ENCODE results near the gene PPME1. TPM values are rescaled to one million over a fixed set of nuclear protein-coding genes. Genes with fewer than 3 reads are reported as not detected.

Gene PPME1
- total RNA-seq, 1 donor from 2014 or later, result 38.7 TPM

DNA sequence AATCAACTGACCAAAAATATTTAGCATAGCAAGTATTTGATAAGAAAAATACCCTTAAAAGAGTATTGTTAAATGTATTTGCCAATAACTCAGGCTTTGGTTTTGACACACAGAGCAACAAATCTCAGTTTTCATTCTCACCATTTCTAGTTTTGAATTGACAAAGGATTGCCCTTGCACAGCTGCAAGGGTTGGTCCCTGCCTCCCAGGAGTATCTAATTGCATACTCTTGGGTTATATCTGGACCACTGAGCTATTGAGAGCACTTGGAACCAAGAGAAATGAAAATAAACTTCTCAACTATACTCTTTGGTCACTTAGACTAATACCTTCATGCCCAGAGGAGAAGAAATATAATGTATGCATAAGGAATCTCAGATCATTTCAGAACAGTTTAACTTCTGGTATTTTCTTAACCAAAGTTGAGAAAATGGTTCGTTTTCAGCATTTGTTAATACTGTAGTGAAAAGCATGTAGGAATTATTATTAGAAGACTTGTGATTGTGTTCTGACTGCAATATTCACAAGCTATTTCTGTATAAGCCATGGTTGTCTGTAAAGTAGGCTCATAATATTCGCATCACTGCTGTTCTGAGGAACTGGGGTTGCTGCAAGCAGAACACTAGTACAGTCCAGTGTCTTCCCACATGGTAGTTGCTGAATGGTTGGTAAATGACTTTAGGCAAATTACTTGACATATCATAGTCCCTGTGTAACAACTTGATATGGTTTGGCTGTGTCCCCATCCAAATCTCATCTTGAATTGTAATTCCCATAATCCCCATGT, 8.2 kb upstream of the PPME1 start:
- no peak for ATAC-seq

- ATAC-seq, result no peak
These were observed 2.3 kb upstream of the PPME1 start for GRCh38 chr11:74168838-74169237.

- no peak for ATAC-seq
These were observed 1.2 kb upstream of the PPME1 start for GRCh38 chr11:74169738-74170458.

GRCh38 chr11:74171630-74171968, 510 bp downstream of the PPME1 start:
- ATAC-seq, result no peak

DNA sequence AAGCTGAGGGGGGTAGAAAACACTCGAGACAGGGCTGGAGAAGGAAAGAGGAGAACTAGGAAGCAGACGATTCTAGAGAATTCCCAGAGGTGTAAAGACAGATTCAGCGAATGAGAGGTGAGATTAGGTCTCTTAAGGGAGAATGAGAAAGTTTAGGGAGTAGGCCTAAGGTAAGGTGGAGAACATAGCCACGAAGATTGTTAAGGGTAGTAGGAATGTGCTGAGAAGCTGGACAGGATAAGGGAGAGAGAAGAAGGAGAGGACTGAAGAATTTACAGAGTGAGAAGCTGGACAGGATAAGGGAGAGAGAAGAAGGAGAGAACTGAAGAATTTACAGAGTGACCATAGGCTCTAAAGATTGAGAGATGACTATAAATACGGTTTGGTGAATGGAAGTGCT, 908 bp downstream of the PPME1 start:
- ATAC-seq, result no peak

GRCh38 chr11:74175920-74176319, 4.8 kb downstream of the PPME1 start:
- no peak for ATAC-seq

- no peak for ATAC-seq
These were observed 8.4 kb downstream of the PPME1 start for GRCh38 chr11:74179234-74180052.

- ATAC-seq, result no peak
These were observed 11.5 kb downstream of the PPME1 start for GRCh38 chr11:74182635-74183034.

GRCh38 chr11:74185285-74185684, 14.2 kb downstream of the PPME1 start:
- no peak for ATAC-seq

DNA sequence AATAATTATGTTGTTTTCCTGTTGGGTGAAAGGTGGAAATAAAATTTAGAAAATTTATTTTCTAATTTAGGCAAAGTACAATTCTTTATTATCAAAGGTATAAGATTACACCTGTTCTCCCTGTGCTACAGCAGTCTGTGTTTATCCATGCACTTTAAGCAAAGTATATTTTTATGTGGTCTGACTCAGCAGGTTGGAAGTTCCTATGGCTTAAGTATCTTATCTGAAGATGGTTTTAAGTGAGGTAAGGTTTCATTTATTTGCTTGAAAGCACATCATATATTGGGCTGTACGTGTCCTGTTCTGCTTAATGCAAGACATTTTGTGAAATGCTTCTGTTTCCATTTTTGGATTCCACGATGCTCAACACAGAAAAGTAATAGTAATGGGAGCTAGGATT, 14.6 kb downstream of the PPME1 start:
- ATAC-seq, result no peak

- ATAC-seq, result no peak
These were observed 24.7 kb downstream of the PPME1 start for GRCh38 chr11:74195828-74196227.

DNA sequence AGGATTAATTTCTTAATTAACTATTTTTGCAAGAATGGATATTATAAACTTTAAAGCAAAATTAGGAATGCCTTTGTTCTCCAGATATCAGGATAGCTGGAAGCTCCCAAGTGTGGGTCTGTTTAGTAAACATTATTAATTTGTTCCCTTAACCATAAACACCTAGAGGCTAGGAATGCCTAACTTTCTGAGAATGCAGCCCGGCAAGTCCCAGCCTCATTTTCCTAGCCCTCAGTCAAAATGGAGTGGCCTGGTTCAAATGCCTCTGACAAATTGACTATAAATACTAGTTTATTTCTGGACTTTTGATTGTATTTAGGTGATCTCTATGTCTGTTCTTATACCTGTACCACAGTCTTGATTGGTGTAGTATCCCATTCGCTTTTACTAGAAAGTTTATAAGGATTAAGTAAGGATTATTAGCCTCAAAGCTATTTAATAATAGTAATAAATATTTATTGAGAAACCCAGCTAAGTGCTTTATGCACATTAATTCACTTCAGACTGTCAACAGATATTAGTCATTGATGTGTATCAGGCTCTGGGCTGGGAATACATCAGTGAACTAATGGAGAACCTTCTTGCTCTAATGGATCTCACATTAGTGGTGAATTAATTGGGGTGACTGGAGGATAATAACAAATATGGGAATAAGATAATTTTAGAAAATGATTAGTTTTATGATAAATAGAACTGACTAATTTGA, 25.8 kb downstream of the PPME1 start:
- ATAC-seq, result no peak

DNA sequence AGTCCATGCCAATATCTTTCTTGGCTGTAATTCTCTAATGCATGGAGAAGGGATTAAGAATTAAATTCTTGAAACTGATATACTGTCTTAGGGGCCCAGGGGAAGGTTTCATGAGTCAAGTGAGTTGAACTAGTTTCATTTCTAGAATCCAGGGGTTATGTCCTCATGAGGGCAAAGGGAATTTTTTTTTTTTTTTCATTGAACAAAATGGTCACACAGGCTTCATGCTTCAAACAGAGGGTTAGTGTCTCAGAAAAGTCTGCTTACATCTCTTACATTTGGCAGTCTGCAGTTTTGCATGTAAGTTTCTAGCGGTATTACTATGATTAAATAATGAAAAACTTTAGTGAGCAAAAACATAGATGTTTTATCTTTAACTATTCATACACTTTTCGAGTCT, 32.9 kb downstream of the PPME1 start:
- no peak for ATAC-seq

- ATAC-seq, result no peak
These were observed 33.6 kb downstream of the PPME1 start for GRCh38 chr11:74204701-74205100.

GRCh38 chr11:74205181-74205580, 34.1 kb downstream of the PPME1 start:
- no peak for ATAC-seq

DNA sequence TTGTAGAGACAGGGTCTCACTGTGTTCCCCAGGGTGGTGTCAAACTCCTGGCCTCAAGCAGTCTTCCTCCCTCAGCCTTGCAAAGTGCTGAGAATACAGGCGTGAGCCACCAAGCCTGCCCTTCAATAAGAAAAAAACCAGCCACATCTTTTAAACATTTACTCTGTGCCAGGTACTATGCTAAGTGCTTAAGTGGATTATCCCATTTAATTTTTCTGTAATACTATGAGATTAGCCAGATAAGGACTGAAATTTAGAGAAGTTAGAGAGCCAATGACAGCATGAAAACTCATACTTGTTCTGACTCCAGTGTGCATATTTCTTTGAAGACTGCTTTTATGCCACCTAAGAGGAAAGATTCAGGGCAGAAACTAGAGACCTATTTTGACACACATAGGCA, 35.7 kb downstream of the PPME1 start:
- no peak for ATAC-seq

GRCh38 chr11:74208507-74208906, 37.4 kb downstream of the PPME1 start:
- ATAC-seq, result no peak

DNA sequence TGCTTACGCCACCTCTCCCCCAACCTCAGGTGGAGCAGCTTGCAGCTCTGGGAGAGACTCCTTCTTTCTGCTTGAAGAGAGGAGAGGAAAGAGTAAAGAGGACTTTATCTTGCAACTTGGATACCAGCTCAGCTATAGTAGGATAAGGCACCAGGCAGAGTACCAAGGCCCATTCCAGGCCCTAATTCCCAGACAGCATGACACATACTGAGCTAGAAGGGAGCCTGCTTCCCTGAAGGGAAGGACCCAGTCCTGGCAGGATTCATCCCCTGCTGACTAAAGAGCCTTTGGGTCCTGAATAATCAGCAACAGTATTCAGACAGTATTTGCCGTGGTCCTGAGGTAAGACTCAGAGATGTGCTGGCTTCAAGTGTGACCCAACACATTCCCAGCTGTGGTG, 41.4 kb downstream of the PPME1 start:
- no peak for ATAC-seq

GRCh38 chr11:74220376-74220775, 49.3 kb downstream of the PPME1 start:
- no peak for ATAC-seq

- ATAC-seq, result no peak
These were observed 50.7 kb downstream of the PPME1 start for GRCh38 chr11:74221816-74222215.

DNA sequence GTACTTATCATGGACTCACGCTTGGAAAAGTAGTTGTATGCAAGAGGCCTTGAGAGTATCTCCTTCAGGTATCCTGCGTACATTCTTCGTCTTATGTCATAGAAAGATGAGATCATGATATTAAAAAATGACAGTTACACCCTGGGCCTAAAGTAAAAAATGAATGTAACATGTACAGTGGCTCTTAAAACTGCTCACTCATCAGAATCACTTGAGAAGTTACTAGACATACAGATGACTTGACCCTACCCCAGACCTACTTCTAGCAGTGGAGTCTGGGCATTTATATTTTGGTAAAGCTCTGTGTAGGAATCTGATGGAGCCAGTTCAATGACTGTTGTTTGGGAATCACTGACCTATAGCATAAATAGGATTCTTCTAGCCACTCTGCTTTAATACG, 54.5 kb downstream of the PPME1 start:
- no peak for ATAC-seq

DNA sequence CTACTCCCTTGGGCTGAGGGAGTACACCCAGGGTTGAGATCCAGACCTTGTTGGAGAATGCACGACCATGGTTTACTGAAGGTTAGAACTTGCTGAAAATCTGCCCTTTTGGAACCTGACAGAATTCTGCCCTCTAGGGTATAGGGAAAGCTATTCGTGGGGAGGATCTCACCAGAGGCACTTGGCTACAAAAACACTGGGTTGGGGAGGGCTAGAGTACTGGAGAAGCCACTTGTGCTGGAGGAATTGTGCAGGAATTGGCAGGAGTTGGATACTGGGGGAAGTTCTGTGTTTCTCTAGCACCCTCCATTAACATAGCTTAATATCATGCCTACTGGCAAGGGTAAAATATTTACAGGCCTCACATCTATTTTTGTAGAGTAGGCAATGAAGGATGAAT, 55.8 kb downstream of the PPME1 start:
- no peak for ATAC-seq

Data from esophagus mucosa (tissue), 1 donor.